Measurements from ENCODE around the gene ZFP36L2. TPM values are rescaled to one million over a fixed set of nuclear protein-coding genes. Genes with fewer than 3 reads are reported as not detected.

Gene ZFP36L2
- total and polyA plus RNA-seq, 11 donors = 28.8 to 94.4 (median 38.5) TPM

- Histone ChIP-seq H3K36me3 (no peaks in the 10 kb centered on the region), H3K27me3 (no peaks in the 10 kb centered on the region), H3K27ac (peak overlapping the region; percentile 49 to 85 (median 74)), H3K9me3 (peaks cover 0 to 27% (median 12%) of the 10 kb centered on the region in 12 donors), H3K4me3 (no peak overlapping the region), H3K4me1 (peaks cover 0 to 58% (median 23%) of the 10 kb centered on the region in 12 donors)
- WGBS, 4 donors = 50 to 64% (median 54%) methylated on average over 7 of the region's 7 CpGs
- ATAC-seq (peak in 1 of 4 donors; percentile 11), DNase-seq (no peak)
- TF ChIP-seq CTCF (IDR thresholded peaks at IDR 0.05) (no peak), POLR2A (IDR thresholded peaks at IDR 0.05) (no peak)
- intact Hi-C loops (cut with DNase I) = loop anchor here in 5 of 10 donors (5.0 kb wide), 1 partner anchor 39 kb away; no protein-coding TSS in a partner anchor
Observed at GRCh38 chr2:43178055-43178598, 48.3 kb downstream of the ZFP36L2 start.

- Histone ChIP-seq H3K36me3 (no peaks in the 10 kb centered on the region), H3K4me1 (peaks cover 0 to 74% (median 30%) of the 10 kb centered on the region in 12 donors), H3K27me3 (no peaks in the 10 kb centered on the region), H3K27ac (peak overlapping the region in 1 of 12 donors; percentile 90), H3K9me3 (peaks cover 0 to 27% (median 12%) of the 10 kb centered on the region in 12 donors), H3K4me3 (no peak overlapping the region)
- 92 to 100% (median 98%) methylated on average over 1 of the region's 1 CpG for WGBS, 4 donors
- TF ChIP-seq CTCF (IDR thresholded peaks at IDR 0.05) (no peak), POLR2A (IDR thresholded peaks at IDR 0.05) (no peak)
- ATAC-seq = no peak
- no peak for DNase-seq
- intact Hi-C loops (cut with DNase I) = loop anchor here in 5 of 10 donors (5.0 kb wide), 1 partner anchor 41 kb away; no protein-coding TSS in a partner anchor
Observed at GRCh38 chr2:43176449-43176848, 50.0 kb downstream of the ZFP36L2 start.

GRCh38 chr2:43175876-43176275 is 50.5 kb downstream of the ZFP36L2 start:
- TF ChIP-seq CTCF (IDR thresholded peaks at IDR 0.05) (no peak), POLR2A (IDR thresholded peaks at IDR 0.05) (no peak)
- peaks cover 0 to 79% (median 30%) of the 10 kb centered on the region in 12 donors for H3K4me1 ChIP-seq
- DNase-seq (no peak), ATAC-seq (no peak)
- peaks cover 0 to 27% (median 12%) of the 10 kb centered on the region in 12 donors for H3K9me3 ChIP-seq
- intact Hi-C loops (cut with DNase I) = loop anchor here in 5 of 10 donors (5.0 kb wide), 1 partner anchor 41 kb away; no protein-coding TSS in a partner anchor
- H3K27ac ChIP-seq = peak overlapping the region in 2 of 12 donors; percentile 80 to 90
- H3K4me3 ChIP-seq = no peak overlapping the region
- H3K36me3 ChIP-seq = no peaks in the 10 kb centered on the region
- no peaks in the 10 kb centered on the region for H3K27me3 ChIP-seq
- 96 to 99% (median 97%) methylated on average over 9 of the region's 9 CpGs for WGBS, 4 donors

DNA sequence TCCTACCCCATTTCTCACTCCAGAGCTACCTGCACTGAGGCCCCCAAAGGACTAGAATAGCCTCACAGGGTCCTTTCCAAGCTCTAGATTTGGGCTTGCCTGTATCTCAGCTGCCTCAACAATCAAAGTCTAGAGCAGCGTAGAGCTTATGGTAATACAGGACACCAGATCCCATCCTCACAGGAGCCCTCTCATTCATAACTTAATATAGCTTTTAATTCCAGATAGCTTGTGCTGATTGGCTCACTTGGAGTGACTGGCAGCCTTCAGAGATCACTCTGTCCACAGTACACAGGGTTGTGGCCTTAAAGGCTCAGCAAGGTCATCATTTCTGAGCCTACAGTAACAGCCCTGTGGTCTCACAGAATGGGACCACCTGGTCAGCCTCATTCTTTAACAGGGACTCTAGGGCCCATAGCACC is 51.4 kb downstream of the ZFP36L2 start:
- Histone ChIP-seq H3K4me1 (peaks cover 0 to 88% (median 31%) of the 10 kb centered on the region in 12 donors), H3K27ac (peak overlapping the region in 11 of 12 donors; percentile 6 to 90 (median 49)), H3K4me3 (no peak overlapping the region), H3K36me3 (no peaks in the 10 kb centered on the region), H3K27me3 (no peaks in the 10 kb centered on the region), H3K9me3 (peaks cover 0 to 27% (median 12%) of the 10 kb centered on the region in 12 donors)
- intact Hi-C loops (cut with DNase I) = loop anchor here in 5 of 10 donors (5.0 kb wide), 1 partner anchor 42 kb away; no protein-coding TSS in a partner anchor
- no peak for ATAC-seq
- 0 to 60% (median 7%) methylated on average over 1 of the region's 1 CpG for WGBS, 4 donors
- no peak for DNase-seq
- no peak for TF ChIP-seq CTCF (IDR thresholded peaks at IDR 0.05)
- no peak for TF ChIP-seq POLR2A (IDR thresholded peaks at IDR 0.05)

Measured in heart left ventricle (tissue), 16 donors.